HepG2 (cell line): ENCODE data around the gene ST6GALNAC4. TPM values are rescaled to one million over a fixed set of nuclear protein-coding genes. Genes with fewer than 3 reads are reported as not detected.
A peak's percentile ranks its signal among the peaks of the same experiment; 100 is the strongest.

Source experiments
- ATAC-seq: fragments of 200-7000 bp; cut with Tn5 transposase; 3 replicates; pipeline ENCODE4 v1.9.1; 2020; ENCODE audit warnings: mild to moderate bottlenecking, moderate library complexity
- BruUV-seq: library from RNA; stranded (reverse); fragments of 400-500 nt; replicated peaks from 2 replicates; lab custom pipeline; 2021; lab: Mats Ljungman, UMichigan
- CTCF ChIA-PET: fragments of 300-600 bp; formaldehyde crosslinking; extraction: SDS; loops from one replicate; lab custom pipeline; 2021; ENCODE audit warnings: low total read pairs, inconsistent platforms, low intra/inter-chr PET ratio; lab: Yijun Ruan, JAX
- POLR2A ChIA-PET: fragments of 350-600 bp; sonication (Branson Sonifier 250); formaldehyde crosslinking; loops from one replicate; lab custom pipeline; 2020; ENCODE audit warnings: antibody characterized with exemption, inconsistent platforms; lab: Yijun Ruan, JAX
- DNase-seq: peaks from one replicate; pipeline ENCODE4 v3.0.0-alpha.2; 2015; ENCODE audit warnings: low spot score
- FAIRE-seq: peaks from 3 replicates; lab custom pipeline; 2011; peaks lifted over from hg19 to GRCh38; lab: Jason Lieb, UNC
- H2AFZ ChIP-seq: one replicate; pipeline ENCODE4 v1.6.1; 2011; ENCODE audit warnings: low read length, inconsistent platforms
- H3K27ac ChIP-seq: fragments of 300-600 bp; 3 replicates; pipeline ENCODE4 v1.8.0; 2011; ENCODE audit warnings: mixed run types, mild to moderate bottlenecking, mixed read lengths, low read length, inconsistent platforms; ENCODE audit not compliant: insufficient read depth; ENCODE audit errors: extremely low read length
- H3K27me3 ChIP-seq, 2 experiments: fragments of 200-600 bp in 1 of 2; 2 replicates in 1 of 2; 3 replicates in 1 of 2; pipeline versions ENCODE4 v1.6.0 to v1.8.0; 2011; ENCODE audit warnings: low read length in 2 of 2, mild to moderate bottlenecking in 2 of 2, moderate library complexity in 2 of 2, inconsistent platforms in 1 of 2; ENCODE audit not compliant: insufficient read depth in 2 of 2, control insufficient read depth in 1 of 2
- H3K36me3 ChIP-seq, 2 experiments: fragments of 200-600 bp in 1 of 2; replicated peaks in 1 of 2; 2 replicates in 1 of 2; 3 replicates in 1 of 2; pipeline versions ENCODE4 v1.5.1 to v1.8.0; 2011; ENCODE audit warnings: low read length in 2 of 2, inconsistent platforms in 1 of 2; ENCODE audit not compliant: insufficient read depth in 2 of 2, control insufficient read depth in 1 of 2
- H3K4me1 ChIP-seq: 2 replicates; pipeline ENCODE4 v1.5.1; 2012; ENCODE audit warnings: low read length, inconsistent platforms; ENCODE audit not compliant: insufficient read depth
- H3K4me2 ChIP-seq: 2 replicates; pipeline ENCODE4 v1.6.0; 2011; ENCODE audit warnings: low read depth, low read length, inconsistent platforms
- H3K4me3 ChIP-seq, 3 experiments: fragments of 200-600 bp in 1 of 3; sonication (generic), shearing (Covaris generic) in 1 of 3; replicated peaks in 1 of 3; 2 replicates each; pipeline ENCODE4 v1.5.1; 2011 to 2016; ENCODE audit warnings: low read length in 3 of 3, inconsistent platforms in 2 of 3, low read depth in 2 of 3, mild to moderate bottlenecking in 2 of 3, control low read depth in 1 of 3, mixed read lengths in 1 of 3; ENCODE audit not compliant: insufficient read depth in 1 of 3
- H3K79me2 ChIP-seq: one replicate; pipeline ENCODE4 v1.6.1; 2011; ENCODE audit warnings: low read length, inconsistent platforms; ENCODE audit not compliant: insufficient read depth
- H3K9ac ChIP-seq: 2 replicates; pipeline ENCODE4 v1.6.0; 2011; ENCODE audit warnings: mild to moderate bottlenecking, low read depth, low read length, inconsistent platforms; ENCODE audit not compliant: insufficient read depth
- H3K9me3 ChIP-seq: 2 replicates; pipeline ENCODE4 v1.5.1; 2012; ENCODE audit warnings: mild to moderate bottlenecking, low read length
- H4K20me1 ChIP-seq: 2 replicates; pipeline ENCODE4 v1.6.0; 2011; ENCODE audit warnings: inconsistent platforms, mild to moderate bottlenecking, low read length, moderate library complexity; ENCODE audit not compliant: insufficient read depth
- DMAP1 ChIP-seq: IDR thresholded peaks from 2 replicates; pipeline ENCODE4 v1.6.1; 2016
- ELF3 ChIP-seq: IDR thresholded peaks from 2 replicates; pipeline ENCODE4 v1.6.1; 2016; ENCODE audit warnings: missing genetic modification reagents, missing compliant biosample characterization
- ERF ChIP-seq: IDR thresholded peaks from 2 replicates; pipeline ENCODE4 v1.6.1; 2018; ENCODE audit warnings: missing biosample characterization, missing genetic modification reagents
- FOXO1 ChIP-seq: sonication (generic); formaldehyde crosslinking; IDR thresholded peaks from 2 replicates; pipeline ENCODE4 v1.4.0; 2020; ENCODE audit warnings: missing genetic modification reagents
- GTF3A ChIP-seq: sonication (generic); formaldehyde crosslinking; conservative IDR thresholded peaks from 2 replicates; pipeline ENCODE4 v1.4.0; 2020; ENCODE audit warnings: mild to moderate bottlenecking, missing genetic modification reagents
- HIVEP1 ChIP-seq: sonication (generic); formaldehyde crosslinking; IDR thresholded peaks from 2 replicates; pipeline ENCODE4 v1.4.0; 2020; ENCODE audit warnings: mild to moderate bottlenecking, missing genetic modification reagents
- HMGXB4 ChIP-seq, 2 experiments: sonication (generic) in 1 of 2; formaldehyde crosslinking in 1 of 2; IDR thresholded peaks; 2 replicates each; pipeline versions ENCODE4 v1.4.0 to v1.6.1; 2018 to 2020; ENCODE audit warnings: missing genetic modification reagents in 2 of 2, borderline replicate concordance in 1 of 2, low read depth in 1 of 2, mild to moderate bottlenecking in 1 of 2, missing biosample characterization in 1 of 2
- MED1 ChIP-seq: sonication (generic); formaldehyde crosslinking; IDR thresholded peaks from 2 replicates; pipeline ENCODE4 v1.4.0; 2020; ENCODE audit warnings: missing genetic modification reagents
- MNT ChIP-seq: fragments of 450-650 bp; IDR thresholded peaks from 2 replicates; pipeline ENCODE4 v1.6.1; 2016
- NCOA1 ChIP-seq: sonication (generic); formaldehyde crosslinking; IDR thresholded peaks from 2 replicates; pipeline ENCODE4 v1.9.0; 2021; ENCODE audit warnings: missing genetic modification reagents
- PREB ChIP-seq: sonication (generic); formaldehyde crosslinking; IDR thresholded peaks from 2 replicates; pipeline ENCODE4 v1.4.0; 2020; ENCODE audit warnings: missing genetic modification reagents
- RFX3 ChIP-seq: IDR thresholded peaks from 2 replicates; pipeline ENCODE4 v1.6.1; 2016; ENCODE audit warnings: missing biosample characterization, missing genetic modification reagents
- SETDB1 ChIP-seq: sonication (generic); formaldehyde crosslinking; IDR thresholded peaks from 2 replicates; pipeline ENCODE4 v1.5.1; 2020; ENCODE audit warnings: missing genetic modification reagents, mild to moderate bottlenecking, borderline replicate concordance
- SIN3B ChIP-seq: fragments of 150-350 bp; IDR thresholded peaks from 2 replicates; pipeline ENCODE4 v1.6.1; 2014; ENCODE audit warnings: low read length
- ZMAT3 ChIP-seq: sonication (generic); formaldehyde crosslinking; conservative IDR thresholded peaks from 2 replicates; pipeline ENCODE4 v1.7.0; 2021; ENCODE audit warnings: missing genetic modification reagents
- ZNF224 ChIP-seq: sonication (generic); formaldehyde crosslinking; IDR thresholded peaks from 2 replicates; pipeline ENCODE4 v1.5.0; 2020; ENCODE audit warnings: mild to moderate bottlenecking, missing genetic modification reagents
- ZNF768 ChIP-seq: sonication (generic); formaldehyde crosslinking; IDR thresholded peaks from 2 replicates; pipeline ENCODE4 v1.4.0; 2020; ENCODE audit warnings: missing genetic modification reagents
- ZNF772 ChIP-seq: sonication (generic); formaldehyde crosslinking; IDR thresholded peaks from 2 replicates; pipeline ENCODE4 v1.5.0; 2020; ENCODE audit warnings: mild to moderate bottlenecking, missing genetic modification reagents
- ZNF850 ChIP-seq: sonication (generic); formaldehyde crosslinking; conservative IDR thresholded peaks from 2 replicates; pipeline ENCODE4 v1.9.0; 2021; ENCODE audit warnings: mild to moderate bottlenecking, missing genetic modification reagents
- WGBS: methylation state at CpG from one replicate; pipeline ENCODE4 v1.1.6; 2017; ENCODE audit warnings: low lambda C conversion rate; 5-methylcytosine and 5-hydroxymethylcytosine counted together
- in situ Hi-C: cut with HindIII; loops from 2 replicates; pipeline ENCODE4 v1.10.0; 2017; ENCODE audit warnings: low pct_unique_long_range_greater_than_20kb; ENCODE audit not compliant: extremely low pct_ligation_motif_present
- intact Hi-C: fragments of 100-400 bp; cut with micrococcal nuclease; formaldehyde crosslinking; loops from one replicate; pipeline ENCODE4 v1.10.0; 2022; ENCODE audit not compliant: unreplicated experiment
- polyA plus RNA-seq, 8 experiments: library from polyadenylated mRNA; depleted of rRNA in 3 of 8; stranded (reverse) in 7 of 8; unstranded in 1 of 8; fragments of >200 nt; fragmentation: Illumina TruSeq in 4 of 8; extraction: Trizol in 4 of 8; gene quantifications; 2 replicates each; pipeline versions ENCODE4 v1.2.1 to v1.2.3, GENCODE V29; 2011 to 2016; ENCODE audit warnings: low read depth in 4 of 8, missing spikeins in 1 of 8, mixed read lengths in 1 of 8; ENCODE audit not compliant: insufficient read depth in 1 of 8
- total RNA-seq, 5 experiments: library from RNA; depleted of rRNA; stranded (reverse); fragments of >200 nt; fragmentation: Illumina TruSeq; extraction: Trizol; gene quantifications; 2 replicates each; pipeline ENCODE4 v1.2.3, GENCODE V29; 2016; ENCODE audit warnings: low read depth in 1 of 5

ST6GALNAC4 gene
- total and polyA plus RNA-seq, 2 of the 13 experiments (the other 11 are each of a cell fraction or from before 2014, with no cell fraction given) = 18.8 to 27.7 TPM

- TF ChIP-seq HMGXB4 (CRISPR knock-in tag; IDR thresholded peaks at IDR 0.05; ENCODE audit: borderline replicate concordance in 1 of 2, low read depth in 1 of 2) = no peak
- TF ChIP-seq DMAP1 (CRISPR knock-in tag) = no peak
- TF ChIP-seq ZMAT3 (CRISPR knock-in tag) = no peak
- no peak for TF ChIP-seq SETDB1
Observed at GRCh38 chr9:127958728-127959127, 41.9 kb upstream of the ST6GALNAC4 start (continued).

- H3K4me1 ChIP-seq = peaks cover 62% of the 10 kb centered on the region
- POLR2A ChIA-PET = interaction anchor here (0.9 to 2.3 kb wide), 8 partner anchors 9 to 153 kb away, joined by 3 to 11 read pairs (median 5); partner anchors contain the start of gene EEIG1
- no peaks in the 10 kb centered on the region; a peak in 1 of 5 replicates for H3K36me3 ChIP-seq
- peak; percentile 79 for ATAC-seq
- peak overlapping the region; percentile 96 for H3K27ac ChIP-seq
- H4K20me1 ChIP-seq = 0 out of 2 replicates have a peak, but pooled peaks cover 3% of the 10 kb centered on the region
- 0 out of 6 replicates have a peak overlapping the region, but pooled peaks of 1 of the 3 experiments have one; percentile 8 for H3K4me3 ChIP-seq
- no TSS peak for BruUV-seq
- H3K79me2 ChIP-seq = peaks cover 73% of the 10 kb centered on the region
- WGBS = 17% methylated on average over 10 of the region's 12 CpGs
- H2AFZ ChIP-seq = no peak overlapping the region
- no peaks in the 10 kb centered on the region for H3K9me3 ChIP-seq
- H3K27me3 ChIP-seq = no peaks in the 10 kb centered on the region
- DNase-seq = peak; percentile 93
- intact Hi-C loops (loop anchor here (1.0 to 2.0 kb wide), 2 partner anchors 19 to 77 kb away; no protein-coding TSS in a partner anchor), in situ Hi-C loops (no loop called here)
- H3K4me2 ChIP-seq = peak overlapping the region; percentile 52
- peak; percentile 80 for FAIRE-seq
- H3K9ac ChIP-seq = peak overlapping the region; percentile 30; the same call in 1 of the 2 replicates
- CTCF ChIA-PET = interaction anchor here (0.9 to 1.7 kb wide), 3 partner anchors 11 to 80 kb away, joined by 3 to 12 read pairs (median 7); no protein-coding TSS in a partner anchor
- TF ChIP-seq FOXO1 = no peak; the same call in 1 of the 2 replicates
- no peak for TF ChIP-seq HIVEP1 (CRISPR knock-in tag)
- no peak for TF ChIP-seq ZNF768 (CRISPR knock-in tag)
- TF ChIP-seq PREB (CRISPR knock-in tag) = no peak
- peak; percentile 68 for TF ChIP-seq MED1
- TF ChIP-seq MNT = no peak
- peak; percentile 37 for TF ChIP-seq ERF (CRISPR knock-in tag)
- TF ChIP-seq RFX3 (CRISPR knock-in tag) = no peak
- TF ChIP-seq SIN3B = no peak
- peak; percentile 61; the same call in 1 of the 2 replicates for TF ChIP-seq ZNF772 (CRISPR knock-in tag)
- TF ChIP-seq NCOA1 (CRISPR knock-in tag) = no peak
- 0 out of 2 replicates have a peak, but pooled peaks have one; percentile 59 for TF ChIP-seq ELF3
- TF ChIP-seq ZNF850 = no peak
- TF ChIP-seq GTF3A (CRISPR knock-in tag) = no peak
- TF ChIP-seq ZNF224 (CRISPR knock-in tag) = no peak
Observed at GRCh38 chr9:127955294-127956015, 38.6 kb upstream of the ST6GALNAC4 start.
